ENCODE data around the gene NUCB1.

The NUCB1 gene

GRCh38 chr19:48963371-48964204, 63.5 kb downstream of the NUCB1 start:
- peak; percentile 86 for DNase-seq (ENCODE audit: low read depth)

- peak; percentile 65 for DNase-seq (ENCODE audit: low read depth)
Observed at GRCh38 chr19:48964205-48965039, 64.3 kb downstream of the NUCB1 start.

- DNase-seq (ENCODE audit: low read depth) = peak; percentile 94
Observed at GRCh38 chr19:48965040-48965805, 65.1 kb downstream of the NUCB1 start, which contains the start of gene FTL. FTL (plus strand) TSS chr19:48965309; CDS start chr19:48965508, 199 bp downstream.

- peak; percentile 88 for DNase-seq (ENCODE audit: low read depth)
Observed at GRCh38 chr19:48965806-48966540, 65.9 kb downstream of the NUCB1 start.

GRCh38 chr19:48966541-48967345, 66.6 kb downstream of the NUCB1 start:
- no peak for DNase-seq (ENCODE audit: low read depth)

GRCh38 chr19:48967346-48968178, 67.5 kb downstream of the NUCB1 start:
- DNase-seq (ENCODE audit: low read depth) = peak; percentile 50

- DNase-seq (ENCODE audit: low read depth) = no peak
Observed at GRCh38 chr19:48968179-48968661, 68.1 kb downstream of the NUCB1 start.

GRCh38 chr19:48968813-48969218, 68.7 kb downstream of the NUCB1 start:
- DNase-seq (ENCODE audit: low read depth) = no peak

- peak; percentile 50 for DNase-seq (ENCODE audit: low read depth)
Observed at GRCh38 chr19:48969276-48970138, 69.4 kb downstream of the NUCB1 start.

GRCh38 chr19:48970139-48970766, 70.1 kb downstream of the NUCB1 start:
- no peak for DNase-seq (ENCODE audit: low read depth)

GRCh38 chr19:48970923-48971395, 70.8 kb downstream of the NUCB1 start:
- DNase-seq (ENCODE audit: low read depth) = peak; percentile 82

Measured in ELR (cell line).